ENCODE measurements around the gene CCL1. TPM values are rescaled to one million over a fixed set of nuclear protein-coding genes. Genes with fewer than 3 reads are reported as not detected.

The CCL1 gene, protein sequence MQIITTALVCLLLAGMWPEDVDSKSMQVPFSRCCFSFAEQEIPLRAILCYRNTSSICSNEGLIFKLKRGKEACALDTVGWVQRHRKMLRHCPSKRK
- not detected in 2 replicates for total RNA-seq (2014; rRNA removed; shearing (Covaris generic))

GRCh38 chr17:34363183-34363661 lies at the start of gene CCL1:
TSS of gene CCL1 (minus strand) at chr17:34363233. CDS start at chr17:34363161, 72 bp downstream.
- Histone ChIP-seq H3K9me3 (replicated peaks) (no peaks in the 10 kb centered on the region), H3K4me1 (no peaks in the 10 kb centered on the region), H3K27me3 (peaks cover 6% of the 10 kb centered on the region), H3K27ac (no peak within 1 kb of the TSS), H3K36me3 (no peaks in the 10 kb centered on the region), H3K4me3 (no peak within 1 kb of the TSS)
- DNase-seq = no peak

GRCh38 chr17:34412534-34412933 lies 49.5 kb upstream of the CCL1 start:
- Histone ChIP-seq H3K27ac (no peak overlapping the region), H3K27me3 (peaks cover 35% of the 10 kb centered on the region), H3K4me3 (no peak overlapping the region), H3K36me3 (no peaks in the 10 kb centered on the region; the same call in 1 of the 2 replicates), H3K9me3 (replicated peaks) (no peaks in the 10 kb centered on the region), H3K4me1 (no peaks in the 10 kb centered on the region)
- no peak for DNase-seq

DNA sequence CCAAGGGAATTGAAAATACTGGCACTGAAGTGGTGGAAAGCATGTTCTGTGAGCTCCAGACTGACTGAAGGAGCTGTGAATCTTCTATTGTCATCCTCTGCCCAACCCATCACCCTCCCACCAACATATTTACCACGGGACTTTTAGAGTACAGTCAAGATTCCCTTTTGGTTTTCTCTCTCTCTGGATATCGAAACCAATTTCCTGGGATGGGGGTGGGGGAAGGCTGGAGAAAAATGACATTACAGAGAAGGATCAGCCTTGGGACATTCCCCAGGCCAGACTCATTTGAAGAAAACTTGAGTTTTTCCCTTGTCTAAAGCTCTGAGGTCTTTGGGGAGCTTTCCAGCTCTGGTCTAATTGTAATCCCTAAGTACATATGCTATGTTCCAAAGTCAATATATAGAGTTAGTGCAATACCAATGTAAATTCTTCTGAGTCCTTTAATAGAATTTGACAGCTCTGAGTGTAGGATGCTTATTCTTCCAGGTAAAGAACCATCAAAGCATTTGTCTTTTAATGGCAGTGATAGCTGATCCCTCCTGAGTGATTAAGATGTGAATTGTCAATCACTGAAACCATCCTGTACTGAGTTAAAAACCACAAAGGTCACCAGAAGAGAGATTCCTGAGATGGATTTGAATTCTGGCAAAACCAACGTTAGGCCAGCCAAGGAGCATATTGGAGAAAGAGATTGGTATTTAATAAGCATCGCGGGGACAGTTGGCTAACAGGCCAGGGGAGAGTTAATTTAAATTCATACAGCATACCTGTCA lies 48.8 kb upstream of the CCL1 start:
- H3K36me3 ChIP-seq = no peaks in the 10 kb centered on the region; the same call in 1 of the 2 replicates
- H3K4me1 ChIP-seq = no peaks in the 10 kb centered on the region
- peaks cover 35% of the 10 kb centered on the region for H3K27me3 ChIP-seq
- H3K9me3 ChIP-seq (replicated peaks) = no peaks in the 10 kb centered on the region
- H3K4me3 ChIP-seq = no peak overlapping the region
- H3K27ac ChIP-seq = no peak overlapping the region
- no peak for DNase-seq

GRCh38 chr17:34409352-34409751 lies 46.3 kb upstream of the CCL1 start:
- Histone ChIP-seq H3K36me3 (no peaks in the 10 kb centered on the region; the same call in 1 of the 2 replicates), H3K4me3 (no peak overlapping the region), H3K27me3 (peaks cover 31% of the 10 kb centered on the region), H3K9me3 (replicated peaks) (no peaks in the 10 kb centered on the region), H3K4me1 (no peaks in the 10 kb centered on the region), H3K27ac (no peak overlapping the region)
- no peak for DNase-seq

DNA sequence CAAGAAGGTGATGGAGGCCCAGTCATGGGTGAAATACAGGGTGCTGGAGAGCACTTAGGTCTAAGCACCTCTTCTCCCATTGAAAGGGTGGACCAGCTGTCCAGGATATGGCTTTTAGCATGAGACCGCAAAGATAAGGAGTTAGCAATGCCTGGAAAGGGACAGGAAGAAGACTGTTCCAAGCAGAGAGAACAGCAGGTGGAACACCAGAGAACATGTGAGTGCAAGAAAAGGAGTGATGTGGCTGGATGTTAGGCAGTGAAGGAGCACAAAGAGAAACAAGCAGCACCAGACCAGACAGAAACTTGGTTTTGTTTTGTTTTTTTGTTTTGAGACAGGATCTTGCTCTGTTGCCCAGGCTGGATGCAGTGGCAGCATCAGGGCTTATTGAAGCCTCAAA lies 45.4 kb upstream of the CCL1 start:
- H3K9me3 ChIP-seq (replicated peaks) = no peaks in the 10 kb centered on the region
- H3K4me1 ChIP-seq = no peaks in the 10 kb centered on the region
- no peak overlapping the region for H3K27ac ChIP-seq
- H3K36me3 ChIP-seq = no peaks in the 10 kb centered on the region; the same call in 1 of the 2 replicates
- no peak for DNase-seq
- no peak overlapping the region for H3K4me3 ChIP-seq
- H3K27me3 ChIP-seq = peaks cover 28% of the 10 kb centered on the region

GRCh38 chr17:34406226-34406625 lies 43.2 kb upstream of the CCL1 start:
- DNase-seq = no peak
- no peaks in the 10 kb centered on the region; the same call in 1 of the 2 replicates for H3K36me3 ChIP-seq
- no peaks in the 10 kb centered on the region for H3K4me1 ChIP-seq
- H3K4me3 ChIP-seq = no peak overlapping the region
- peaks cover 9% of the 10 kb centered on the region for H3K27me3 ChIP-seq
- H3K27ac ChIP-seq = no peak overlapping the region
- H3K9me3 ChIP-seq (replicated peaks) = no peaks in the 10 kb centered on the region

- Histone ChIP-seq H3K27me3 (no peaks in the 10 kb centered on the region), H3K4me3 (no peak overlapping the region), H3K4me1 (no peaks in the 10 kb centered on the region), H3K36me3 (no peaks in the 10 kb centered on the region), H3K27ac (no peak overlapping the region), H3K9me3 (replicated peaks) (no peaks in the 10 kb centered on the region)
- no peak for DNase-seq
Observed at GRCh38 chr17:34403006-34403405, 40.0 kb upstream of the CCL1 start.

- H3K9me3 ChIP-seq (replicated peaks) = no peaks in the 10 kb centered on the region
- H3K27ac ChIP-seq = no peak overlapping the region
- no peaks in the 10 kb centered on the region for H3K36me3 ChIP-seq
- H3K4me3 ChIP-seq = no peak overlapping the region
- no peaks in the 10 kb centered on the region for H3K4me1 ChIP-seq
- H3K27me3 ChIP-seq = no peaks in the 10 kb centered on the region
- no peak for DNase-seq
Observed at GRCh38 chr17:34401165-34401564, 38.1 kb upstream of the CCL1 start.

GRCh38 chr17:34400301-34400931 lies 37.4 kb upstream of the CCL1 start:
- no peaks in the 10 kb centered on the region for H3K36me3 ChIP-seq
- no peaks in the 10 kb centered on the region for H3K4me1 ChIP-seq
- H3K27me3 ChIP-seq = no peaks in the 10 kb centered on the region

DNA sequence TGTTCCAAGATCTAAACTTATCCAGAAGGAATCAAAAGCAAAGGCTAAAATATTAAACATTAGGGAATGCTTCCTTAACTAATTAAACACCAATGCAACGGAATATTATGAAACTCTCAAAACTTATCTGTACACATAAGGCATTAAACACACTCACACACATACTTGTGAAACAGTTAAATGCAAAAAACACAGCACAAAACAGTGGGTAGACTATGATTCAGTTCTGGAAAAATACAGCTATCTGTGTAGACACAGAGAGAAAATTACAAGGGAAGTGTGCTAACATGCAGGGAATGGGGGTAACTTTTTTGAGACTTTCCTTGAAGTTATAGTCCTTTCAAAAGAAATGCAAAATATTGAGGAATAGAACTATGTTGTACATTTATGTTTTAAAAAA lies 36.7 kb upstream of the CCL1 start:
- no peaks in the 10 kb centered on the region for H3K9me3 ChIP-seq (replicated peaks)
- no peak overlapping the region for H3K4me3 ChIP-seq
- H3K36me3 ChIP-seq = no peaks in the 10 kb centered on the region
- no peaks in the 10 kb centered on the region for H3K4me1 ChIP-seq
- H3K27ac ChIP-seq = no peak overlapping the region
- no peak for DNase-seq
- H3K27me3 ChIP-seq = no peaks in the 10 kb centered on the region

More at GRCh38 chr17:34400301-34400931, 37.4 kb upstream of the CCL1 start:
- Histone ChIP-seq H3K9me3 (replicated peaks) (no peaks in the 10 kb centered on the region), H3K4me3 (no peak overlapping the region), H3K27ac (no peak overlapping the region)
- no peak for DNase-seq

DNA sequence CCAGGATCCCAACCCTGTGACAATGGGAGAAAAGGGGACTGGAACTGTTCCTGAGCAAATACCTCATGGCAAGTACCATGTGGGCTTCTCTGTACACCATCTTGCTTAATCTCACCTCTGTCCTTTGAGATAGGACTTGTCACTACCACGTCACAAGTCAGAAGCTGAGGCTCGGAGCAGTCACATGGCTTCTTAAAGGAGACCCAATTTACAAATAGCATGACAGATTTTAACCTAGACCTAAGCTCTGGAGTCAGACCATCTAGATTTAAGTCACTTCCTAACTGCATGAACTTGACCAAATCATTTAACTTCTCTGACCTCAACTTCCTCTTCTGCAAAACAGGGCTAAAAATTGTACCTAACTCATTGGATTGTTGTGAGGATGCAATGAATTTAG lies 36.0 kb upstream of the CCL1 start:
- no peak for DNase-seq
- H3K27ac ChIP-seq = no peak overlapping the region
- no peaks in the 10 kb centered on the region for H3K9me3 ChIP-seq (replicated peaks)
- H3K4me3 ChIP-seq = no peak overlapping the region
- H3K4me1 ChIP-seq = no peaks in the 10 kb centered on the region
- no peaks in the 10 kb centered on the region for H3K27me3 ChIP-seq
- no peaks in the 10 kb centered on the region for H3K36me3 ChIP-seq

- H3K4me3 ChIP-seq = no peak overlapping the region
Observed at GRCh38 chr17:34397265-34397664, 34.2 kb upstream of the CCL1 start.

GRCh38 chr17:34393401-34393800 lies 30.4 kb upstream of the CCL1 start:
- Histone ChIP-seq H3K9me3 (replicated peaks) (no peaks in the 10 kb centered on the region), H3K27ac (no peak overlapping the region), H3K4me1 (no peaks in the 10 kb centered on the region), H3K36me3 (no peaks in the 10 kb centered on the region), H3K4me3 (no peak overlapping the region), H3K27me3 (0 out of 2 replicates have a peak, but pooled peaks cover 4% of the 10 kb centered on the region)
- no peak for DNase-seq

More at GRCh38 chr17:34397265-34397664, 34.2 kb upstream of the CCL1 start:
- DNase-seq = no peak
- no peaks in the 10 kb centered on the region for H3K9me3 ChIP-seq (replicated peaks)
- no peaks in the 10 kb centered on the region for H3K36me3 ChIP-seq
- H3K27me3 ChIP-seq = no peaks in the 10 kb centered on the region
- H3K4me1 ChIP-seq = no peaks in the 10 kb centered on the region
- no peak overlapping the region for H3K27ac ChIP-seq

DNA sequence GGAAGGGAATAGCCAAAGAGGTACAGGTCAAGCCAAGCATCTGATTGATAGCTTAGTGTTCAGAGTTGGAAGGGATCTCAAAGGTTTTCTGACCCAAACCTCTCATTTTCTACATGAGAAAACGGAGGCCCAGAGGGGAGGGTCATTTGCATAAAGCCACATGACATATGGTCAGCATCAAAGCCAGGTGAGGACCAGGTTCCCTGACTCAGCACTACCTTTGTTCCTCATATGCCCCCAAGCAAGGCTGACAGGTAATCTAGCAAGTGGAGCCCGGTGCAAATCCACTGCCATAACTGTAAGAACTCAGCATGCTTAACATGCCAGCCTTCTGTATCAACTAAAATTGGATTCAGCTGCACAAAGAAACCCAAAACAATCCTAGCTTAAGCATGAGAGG lies 28.2 kb upstream of the CCL1 start:
- peaks cover 3% of the 10 kb centered on the region; the same call in 1 of the 2 replicates for H3K4me1 ChIP-seq
- DNase-seq = no peak
- H3K27ac ChIP-seq = no peak overlapping the region
- H3K27me3 ChIP-seq = peaks cover 14% of the 10 kb centered on the region; the same call in 1 of the 2 replicates
- H3K36me3 ChIP-seq = no peaks in the 10 kb centered on the region
- H3K9me3 ChIP-seq (replicated peaks) = no peaks in the 10 kb centered on the region
- H3K4me3 ChIP-seq = no peak overlapping the region

GRCh38 chr17:34390649-34391048 lies 27.6 kb upstream of the CCL1 start:
- H3K4me3 ChIP-seq = no peak overlapping the region
- H3K36me3 ChIP-seq = no peaks in the 10 kb centered on the region
- H3K27me3 ChIP-seq = peaks cover 14% of the 10 kb centered on the region; the same call in 1 of the 2 replicates
- no peak overlapping the region for H3K27ac ChIP-seq
- H3K9me3 ChIP-seq (replicated peaks) = no peaks in the 10 kb centered on the region
- peaks cover 4% of the 10 kb centered on the region; the same call in 1 of the 2 replicates for H3K4me1 ChIP-seq
- no peak for DNase-seq

Measured in SJCRH30 (cell line).